ENCODE data around the gene TYR.

- TF ChIP-seq POLR2A (IDR thresholded peaks at IDR 0.05), result no peak
- TF ChIP-seq CTCF (IDR thresholded peaks at IDR 0.05), result no peak
Measured at GRCh38 chr11:89184021-89184420, 6.3 kb downstream of the TYR start.

Data from stomach (tissue), 4 donors.